Astrocyte (in vitro differentiated cells and primary cell): ENCODE data around the gene MAST1. TPM values are rescaled to one million over a fixed set of nuclear protein-coding genes. Genes with fewer than 3 reads are reported as not detected.

Experiments used
- DNase-seq: peaks from one replicate; pipeline ENCODE4 v3.0.0-alpha.2; 2010; ENCODE audit warnings: low read depth
- FAIRE-seq: peaks from 2 replicates; lab custom pipeline; 2011; peaks lifted over from hg19 to GRCh38; lab: Jason Lieb, UNC
- H2AFZ ChIP-seq: 2 replicates; pipeline ENCODE4 v1.6.0; 2012; ENCODE audit warnings: low read depth, low read length, inconsistent platforms
- H3K27ac ChIP-seq: 2 replicates; pipeline ENCODE4 v1.5.1; 2011; ENCODE audit warnings: low read depth, low read length, inconsistent platforms
- H3K27me3 ChIP-seq: 2 replicates; pipeline ENCODE4 v1.6.0; 2011; ENCODE audit warnings: low read length, inconsistent platforms; ENCODE audit not compliant: insufficient read depth
- H3K36me3 ChIP-seq: 2 replicates; pipeline ENCODE4 v1.5.1; 2011; ENCODE audit warnings: low read length, inconsistent platforms; ENCODE audit not compliant: insufficient read depth
- H3K4me1 ChIP-seq: 2 replicates; pipeline ENCODE4 v1.5.1; 2011; ENCODE audit warnings: low read length, inconsistent platforms; ENCODE audit not compliant: insufficient read depth
- H3K4me2 ChIP-seq: 2 replicates; pipeline ENCODE4 v1.6.0; 2012; ENCODE audit warnings: low read length, inconsistent platforms
- H3K4me3 ChIP-seq: 2 replicates; pipeline ENCODE4 v1.5.1; 2011; ENCODE audit warnings: low read depth, mild to moderate bottlenecking, low read length, inconsistent platforms; ENCODE audit not compliant: insufficient read depth
- H3K79me2 ChIP-seq: 2 replicates; pipeline ENCODE4 v1.6.0; 2012; ENCODE audit warnings: mild to moderate bottlenecking, low read length, inconsistent platforms; ENCODE audit not compliant: insufficient read depth
- H3K9ac ChIP-seq: 2 replicates; pipeline ENCODE4 v1.6.0; 2012; ENCODE audit warnings: mild to moderate bottlenecking, low read length, inconsistent platforms
- H3K9me3 ChIP-seq: 2 replicates; pipeline ENCODE4 v1.5.1; 2012; ENCODE audit warnings: low read depth, mild to moderate bottlenecking, low read length, inconsistent platforms; ENCODE audit not compliant: insufficient read depth
- H4K20me1 ChIP-seq: 2 replicates; pipeline ENCODE4 v1.6.0; 2012; ENCODE audit warnings: low read length, inconsistent platforms; ENCODE audit not compliant: insufficient read depth
- H3K27ac Mint-ChIP-seq: one replicate; pipeline ENCODE4 v1.8.0; 2021; ENCODE audit warnings: mild to moderate bottlenecking, mixed read lengths; ENCODE audit not compliant: unreplicated experiment
- H3K27me3 Mint-ChIP-seq: one replicate; pipeline ENCODE4 v1.8.0; 2021; ENCODE audit warnings: low read depth, mixed read lengths; ENCODE audit not compliant: unreplicated experiment
- H3K36me3 Mint-ChIP-seq: one replicate; pipeline ENCODE4 v1.8.0; 2021; ENCODE audit warnings: low read depth, mixed read lengths; ENCODE audit not compliant: unreplicated experiment
- H3K4me1 Mint-ChIP-seq: one replicate; pipeline ENCODE4 v1.8.0; 2021; ENCODE audit warnings: low read depth, mixed read lengths; ENCODE audit not compliant: unreplicated experiment
- H3K4me3 Mint-ChIP-seq: one replicate; pipeline ENCODE4 v1.8.0; 2021; ENCODE audit warnings: mild to moderate bottlenecking, moderate library complexity, mixed read lengths; ENCODE audit not compliant: unreplicated experiment
- H3K9me3 Mint-ChIP-seq: one replicate; pipeline ENCODE4 v1.8.0; 2021; ENCODE audit warnings: mild to moderate bottlenecking, mixed read lengths; ENCODE audit not compliant: unreplicated experiment
- EZH2 ChIP-seq: IDR thresholded peaks from 2 replicates; pipeline ENCODE4 v1.6.1; 2012; ENCODE audit warnings: mild to moderate bottlenecking, low read length, inconsistent platforms; ENCODE audit not compliant: insufficient read depth
- total RNA-seq: library from RNA; stranded (reverse); gene quantifications from 2 replicates; pipeline ENCODE4 v1.2.1, GENCODE V29; 2021
- TF ChIP-seq, protein P1 (sequence below): IDR thresholded peaks from 2 replicates; pipeline ENCODE4 v1.5.1; 2011; ENCODE audit warnings: low read depth, mild to moderate bottlenecking, inconsistent platforms, low read length, moderate library complexity; ENCODE audit not compliant: insufficient read depth

MAST1 gene
- total RNA-seq, 1 donor from 2014 or later, result 5.4 TPM

DNA sequence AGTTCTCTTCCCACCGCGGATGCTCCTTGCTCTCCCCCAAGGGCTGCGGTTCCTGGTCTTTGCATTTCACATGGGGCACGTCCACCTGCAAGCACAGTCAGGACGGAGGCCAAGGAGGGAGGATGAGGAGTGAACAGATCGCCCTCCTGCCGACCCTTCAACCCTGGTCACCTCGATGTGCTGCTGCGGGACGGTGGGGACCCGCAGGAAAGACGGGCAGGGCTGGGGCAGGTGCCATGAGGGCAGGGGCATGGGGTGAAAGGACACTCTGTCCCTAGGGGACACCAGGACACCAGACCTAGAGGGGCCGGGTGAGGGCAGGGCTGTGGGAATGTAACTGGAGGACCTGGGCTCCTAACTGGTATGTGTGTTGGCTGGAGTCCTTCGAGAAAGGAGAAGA is 79.9 kb downstream of the MAST1 start:
- no peaks in the 10 kb centered on the region for H3K9me3 ChIP-seq
- DNase-seq (no peak), FAIRE-seq (no peak)
- H3K4me1 Mint-ChIP-seq, result peaks cover 4% of the 10 kb centered on the region
- no peaks in the 10 kb centered on the region for H3K9me3 Mint-ChIP-seq
- H3K27ac Mint-ChIP-seq, result no peak overlapping the region
- no peak overlapping the region for H3K4me3 ChIP-seq
- TF ChIP-seq, protein P1, sequence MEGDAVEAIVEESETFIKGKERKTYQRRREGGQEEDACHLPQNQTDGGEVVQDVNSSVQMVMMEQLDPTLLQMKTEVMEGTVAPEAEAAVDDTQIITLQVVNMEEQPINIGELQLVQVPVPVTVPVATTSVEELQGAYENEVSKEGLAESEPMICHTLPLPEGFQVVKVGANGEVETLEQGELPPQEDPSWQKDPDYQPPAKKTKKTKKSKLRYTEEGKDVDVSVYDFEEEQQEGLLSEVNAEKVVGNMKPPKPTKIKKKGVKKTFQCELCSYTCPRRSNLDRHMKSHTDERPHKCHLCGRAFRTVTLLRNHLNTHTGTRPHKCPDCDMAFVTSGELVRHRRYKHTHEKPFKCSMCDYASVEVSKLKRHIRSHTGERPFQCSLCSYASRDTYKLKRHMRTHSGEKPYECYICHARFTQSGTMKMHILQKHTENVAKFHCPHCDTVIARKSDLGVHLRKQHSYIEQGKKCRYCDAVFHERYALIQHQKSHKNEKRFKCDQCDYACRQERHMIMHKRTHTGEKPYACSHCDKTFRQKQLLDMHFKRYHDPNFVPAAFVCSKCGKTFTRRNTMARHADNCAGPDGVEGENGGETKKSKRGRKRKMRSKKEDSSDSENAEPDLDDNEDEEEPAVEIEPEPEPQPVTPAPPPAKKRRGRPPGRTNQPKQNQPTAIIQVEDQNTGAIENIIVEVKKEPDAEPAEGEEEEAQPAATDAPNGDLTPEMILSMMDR, result no peak
- TF ChIP-seq EZH2, result no peak
- H3K79me2 ChIP-seq, result no peaks in the 10 kb centered on the region
- H2AFZ ChIP-seq, result no peak overlapping the region
- H3K4me1 ChIP-seq, result peaks cover 4% of the 10 kb centered on the region
- peaks cover 6% of the 10 kb centered on the region for H3K36me3 Mint-ChIP-seq
- H3K27ac ChIP-seq, result no peak overlapping the region
- no peak overlapping the region for H3K4me2 ChIP-seq
- no peak overlapping the region for H3K9ac ChIP-seq
- peaks cover 5% of the 10 kb centered on the region for H3K36me3 ChIP-seq
- H3K4me3 Mint-ChIP-seq, result no peak overlapping the region
- H4K20me1 ChIP-seq, result no peaks in the 10 kb centered on the region
- H3K27me3 ChIP-seq, result no peaks in the 10 kb centered on the region
- H3K27me3 Mint-ChIP-seq, result peaks cover 3% of the 10 kb centered on the region

DNA sequence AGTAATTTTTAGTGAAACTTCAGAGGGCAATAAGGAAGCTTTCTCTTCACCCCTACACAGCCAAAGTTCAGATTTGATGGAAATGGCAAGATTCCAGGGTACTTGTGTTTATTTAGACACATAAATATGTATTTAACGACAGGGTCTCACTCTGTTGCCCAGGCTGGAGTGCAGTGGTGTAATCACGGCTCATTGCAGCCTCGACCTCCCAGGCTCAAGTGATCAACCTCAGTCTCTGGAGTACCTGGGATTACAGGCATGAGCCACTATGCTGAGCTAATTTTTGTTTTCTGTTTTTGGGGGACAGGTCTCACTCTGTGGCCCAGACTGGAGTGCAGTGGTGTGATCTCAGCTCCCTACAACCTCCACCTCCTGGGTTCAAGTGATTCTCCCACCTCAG is 82.7 kb downstream of the MAST1 start:
- no peak for DNase-seq
- H3K27ac Mint-ChIP-seq, result no peak overlapping the region
- no peak overlapping the region for H3K4me3 Mint-ChIP-seq
- TF ChIP-seq, protein P1, result no peak
- TF ChIP-seq EZH2, result no peak
- Histone ChIP-seq H3K27ac (no peak overlapping the region), H3K4me3 (no peak overlapping the region), H3K36me3 (peaks cover 20% of the 10 kb centered on the region), H3K27me3 (no peaks in the 10 kb centered on the region), H3K79me2 (no peaks in the 10 kb centered on the region), H3K9ac (no peak overlapping the region), H4K20me1 (no peaks in the 10 kb centered on the region), H3K9me3 (no peaks in the 10 kb centered on the region), H3K4me2 (no peak overlapping the region), H3K4me1 (peaks cover 3% of the 10 kb centered on the region), H2AFZ (no peak overlapping the region)
- no peaks in the 10 kb centered on the region for H3K27me3 Mint-ChIP-seq
- FAIRE-seq, result no peak
- peaks cover 15% of the 10 kb centered on the region for H3K36me3 Mint-ChIP-seq
- peaks cover 2% of the 10 kb centered on the region for H3K4me1 Mint-ChIP-seq
- no peaks in the 10 kb centered on the region for H3K9me3 Mint-ChIP-seq

DNA sequence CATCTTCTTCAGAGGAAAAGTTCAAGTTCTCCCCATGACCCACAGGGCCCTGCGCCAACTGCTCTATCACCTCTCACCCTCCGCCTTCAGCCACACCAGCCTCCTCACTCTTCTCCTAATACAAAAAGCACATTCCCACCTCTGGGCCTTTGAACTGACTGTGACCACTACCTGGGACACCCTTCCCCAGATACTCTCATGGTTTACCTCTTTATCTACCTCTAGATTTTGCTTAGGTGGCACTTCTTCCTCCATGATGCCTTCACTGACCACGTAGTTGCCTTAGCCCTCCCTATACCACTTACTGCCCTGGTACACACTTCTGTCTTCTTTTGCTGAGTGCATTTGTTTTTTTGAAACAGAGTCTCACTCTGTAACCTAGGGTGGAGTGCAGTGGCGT is 84.6 kb downstream of the MAST1 start:
- peaks cover 21% of the 10 kb centered on the region for H3K36me3 Mint-ChIP-seq
- no peak overlapping the region for H3K4me3 ChIP-seq

More for the DNA sequence above, 84.6 kb downstream of the MAST1 start:
- Histone ChIP-seq H4K20me1 (peaks cover 5% of the 10 kb centered on the region), H3K4me2 (no peak overlapping the region), H2AFZ (no peak overlapping the region), H3K27me3 (no peaks in the 10 kb centered on the region), H3K9me3 (no peaks in the 10 kb centered on the region), H3K9ac (no peak overlapping the region), H3K27ac (no peak overlapping the region), H3K79me2 (no peaks in the 10 kb centered on the region), H3K4me1 (peaks cover 3% of the 10 kb centered on the region), H3K36me3 (peaks cover 21% of the 10 kb centered on the region)
- Mint-ChIP-seq H3K27me3 (no peaks in the 10 kb centered on the region), H3K4me1 (peaks cover 2% of the 10 kb centered on the region), H3K9me3 (no peaks in the 10 kb centered on the region), H3K27ac (no peak overlapping the region), H3K4me3 (no peak overlapping the region)
- no peak for FAIRE-seq
- no peak for DNase-seq
- TF ChIP-seq, protein P1, result no peak
- no peak for TF ChIP-seq EZH2
